Measurements from ENCODE around the gene RASSF4. TPM values are rescaled to one million over a fixed set of nuclear protein-coding genes. Genes with fewer than 3 reads are reported as not detected.

RASSF4 gene
- total and polyA plus RNA-seq, 2 donors from 2014 or later = 76.4 to 83.1 TPM

DNA sequence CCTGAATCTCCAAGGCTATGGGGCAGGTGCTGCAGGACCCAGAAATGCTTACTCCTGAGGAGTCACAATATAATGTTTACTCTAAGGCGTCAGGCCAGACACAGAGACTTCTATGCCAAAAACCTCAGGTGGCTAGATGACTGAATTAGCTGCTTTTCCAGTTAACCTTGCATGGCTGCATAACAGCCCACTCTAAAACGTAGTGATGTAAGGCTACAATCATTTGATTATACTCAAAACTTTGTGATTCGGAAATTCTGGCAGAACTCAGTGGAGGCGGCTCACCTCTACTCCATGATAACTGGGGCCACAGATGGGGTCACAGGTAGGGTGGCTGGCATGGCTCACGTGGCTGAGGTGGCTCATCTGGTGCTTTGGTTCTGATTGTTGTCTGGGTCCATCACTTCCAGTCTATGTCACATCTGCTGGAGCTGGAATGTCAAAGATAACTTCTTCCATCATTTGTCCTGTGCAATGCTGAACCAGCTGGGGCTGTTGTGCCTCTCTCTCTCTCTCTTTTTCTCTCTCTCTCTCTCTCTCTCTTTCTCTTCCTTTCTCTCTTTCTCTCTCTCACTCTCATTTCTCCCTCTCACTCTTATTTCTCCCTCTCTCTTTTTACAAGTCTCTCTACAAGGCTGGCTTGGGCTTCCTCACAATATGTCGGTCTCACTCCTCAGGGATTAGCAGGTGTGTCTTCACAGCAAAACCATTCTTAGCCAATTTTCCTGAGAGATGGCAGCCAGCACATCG, 36.6 kb upstream of the RASSF4 start:
- DNase-seq = no peak
- no peak overlapping the region for H3K27ac ChIP-seq (ENCODE audit: low read depth in 2 of 2, low read length in 2 of 2)

GRCh38 chr10:44923611-44924010, 36.0 kb upstream of the RASSF4 start:
- intact Hi-C loops (cut with DNase I) = no loop called here
- no peak for FAIRE-seq

More for the DNA sequence above, 36.6 kb upstream of the RASSF4 start:
- peaks cover 0 to 23% (median 17%) of the 10 kb centered on the region in 3 donors for H3K4me1 ChIP-seq (ENCODE audit: control insufficient read depth in 2 of 3, insufficient read depth in 2 of 3, low read depth in 1 of 3, low read length in 3 of 3)
- peaks cover 0 to 5% (median 3%) of the 10 kb centered on the region in 3 donors for H3K36me3 ChIP-seq (ENCODE audit: control insufficient read depth in 2 of 3, insufficient read depth in 3 of 3, low read length in 3 of 3)
- no peak overlapping the region for H3K9ac ChIP-seq (ENCODE audit: low read length in 3 of 3)
- H3K27me3 ChIP-seq (ENCODE audit: control insufficient read depth, insufficient read depth, low read length) = no peaks in the 10 kb centered on the region
- no peak for FAIRE-seq
- no peak for TF ChIP-seq CTCF (IDR thresholded peaks at IDR 0.05; ENCODE audit: borderline replicate concordance, extremely low read depth, insufficient read depth)
- H3K9me3 ChIP-seq (ENCODE audit: control insufficient read depth in 2 of 3, insufficient read depth in 1 of 3, low read length in 3 of 3) = peaks cover 0 to 3% (median 0%) of the 10 kb centered on the region in 3 donors
- no peak overlapping the region for H3K4me3 ChIP-seq (ENCODE audit: low read length in 3 of 3)
- intact Hi-C loops (cut with DNase I) = no loop called here

DNA sequence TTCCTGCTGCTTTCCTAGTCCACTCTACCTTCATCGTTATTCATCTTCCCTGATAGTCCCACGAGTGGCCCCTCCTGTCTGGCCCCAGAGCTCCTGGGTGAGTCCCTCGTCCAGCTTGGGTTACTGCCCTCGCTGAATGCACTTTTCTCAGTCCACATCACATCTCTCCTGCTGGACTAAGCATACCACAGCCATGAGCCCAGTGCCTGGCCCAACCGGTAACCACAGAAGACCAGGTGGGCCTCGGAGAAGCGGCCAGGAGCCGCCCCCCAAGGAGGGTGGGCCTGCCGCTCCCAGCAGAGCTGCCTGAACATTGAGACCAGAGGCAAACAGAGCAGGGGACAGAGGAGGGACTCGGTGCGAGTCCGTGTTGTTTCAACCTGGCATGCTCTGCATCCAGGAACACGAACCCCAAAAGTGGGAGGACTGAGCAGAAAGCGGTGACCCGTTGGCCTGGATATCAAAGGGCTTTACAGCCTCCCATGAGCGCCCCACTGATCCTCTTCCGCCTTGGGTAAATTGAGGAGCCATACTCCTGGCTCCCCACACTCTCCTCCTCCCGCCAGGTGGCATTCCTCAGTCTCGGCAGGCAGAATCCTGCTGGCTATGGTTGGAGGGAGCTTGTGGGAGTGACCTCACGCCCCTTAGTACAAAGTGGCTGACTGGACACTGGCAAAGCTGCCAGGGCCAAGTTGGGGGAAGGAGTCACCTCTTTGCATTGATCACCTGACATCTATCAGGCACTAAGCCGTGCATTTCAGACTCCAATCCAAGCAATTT, 35.2 kb upstream of the RASSF4 start:
- Histone ChIP-seq H3K9me3 (ENCODE audit: control insufficient read depth in 2 of 3, insufficient read depth in 1 of 3, low read length in 3 of 3) (peaks cover 0 to 3% (median 0%) of the 10 kb centered on the region in 3 donors), H3K36me3 (ENCODE audit: control insufficient read depth in 2 of 3, insufficient read depth in 3 of 3, low read length in 3 of 3) (peaks cover 0 to 5% (median 3%) of the 10 kb centered on the region in 3 donors), H3K4me1 (ENCODE audit: control insufficient read depth in 2 of 3, insufficient read depth in 2 of 3, low read depth in 1 of 3, low read length in 3 of 3) (peaks cover 0 to 29% (median 17%) of the 10 kb centered on the region in 3 donors), H3K27ac (ENCODE audit: low read depth in 2 of 2, low read length in 2 of 2) (peak overlapping the region in 1 of 2 donors; percentile 13), H3K27me3 (ENCODE audit: control insufficient read depth, insufficient read depth, low read length) (no peaks in the 10 kb centered on the region), H3K9ac (ENCODE audit: low read length in 3 of 3) (no peak overlapping the region), H3K4me3 (ENCODE audit: low read length in 3 of 3) (no peak overlapping the region)
- TF ChIP-seq CTCF (IDR thresholded peaks at IDR 0.05; ENCODE audit: borderline replicate concordance, extremely low read depth, insufficient read depth) = no peak
- no peak for FAIRE-seq
- DNase-seq = peak in 4 of 5 donors; percentile 71 to 80 (median 78)
- intact Hi-C loops (cut with DNase I) = no loop called here

More at GRCh38 chr10:44923611-44924010, 36.0 kb upstream of the RASSF4 start:
- TF ChIP-seq CTCF (IDR thresholded peaks at IDR 0.05; ENCODE audit: borderline replicate concordance, extremely low read depth, insufficient read depth) = no peak
- Histone ChIP-seq H3K4me3 (ENCODE audit: low read length in 3 of 3) (no peak overlapping the region), H3K27ac (ENCODE audit: low read depth in 2 of 2, low read length in 2 of 2) (peak overlapping the region in 1 of 2 donors; percentile 13), H3K36me3 (ENCODE audit: control insufficient read depth in 2 of 3, insufficient read depth in 3 of 3, low read length in 3 of 3) (peaks cover 0 to 5% (median 3%) of the 10 kb centered on the region in 3 donors), H3K4me1 (ENCODE audit: control insufficient read depth in 2 of 3, insufficient read depth in 2 of 3, low read depth in 1 of 3, low read length in 3 of 3) (peaks cover 0 to 28% (median 17%) of the 10 kb centered on the region in 3 donors), H3K9me3 (ENCODE audit: control insufficient read depth in 2 of 3, insufficient read depth in 1 of 3, low read length in 3 of 3) (peaks cover 0 to 3% (median 0%) of the 10 kb centered on the region in 3 donors), H3K27me3 (ENCODE audit: control insufficient read depth, insufficient read depth, low read length) (no peaks in the 10 kb centered on the region), H3K9ac (ENCODE audit: low read length in 3 of 3) (no peak overlapping the region)
- peak in 1 of 5 donors; percentile 7 for DNase-seq

Measured in kidney (tissue), 14 donors.